HCT116 (cell line): ENCODE results near the gene ARID3A. TPM values are rescaled to one million over a fixed set of nuclear protein-coding genes. Genes with fewer than 3 reads are reported as not detected.

Experiments
- ATAC-seq: fragments of 200-7000 bp; cut with Tn5 transposase; 2 replicates; pipeline ENCODE4 v1.9.1; 2020; ENCODE audit warnings: mild to moderate bottlenecking, moderate library complexity
- BruUV-seq: library from RNA; stranded (reverse); fragments of 400-500 nt; replicated peaks from 2 replicates; lab custom pipeline; 2021; lab: Mats Ljungman, UMichigan
- CTCF ChIA-PET: fragments of 300-600 bp; sonication (Branson Sonifier 250); formaldehyde crosslinking; loops from one replicate; lab custom pipeline; 2021; ENCODE audit warnings: antibody characterized with exemption; lab: Charles Lee
- POLR2A ChIA-PET: fragments of 300-600, 350-600 bp; sonication (Branson Sonifier 250); formaldehyde crosslinking; loops from one replicate; lab custom pipeline; 2021; ENCODE audit warnings: antibody characterized with exemption; lab: Charles Lee
- RAD21 ChIA-PET, 2 experiments: fragments of 300-600 bp; sonication (Branson Sonifier 250); formaldehyde crosslinking; loops; one replicate each; lab custom pipeline; 2023; ENCODE audit warnings: low total read pairs in 2 of 2; ENCODE audit not compliant: uncharacterized antibody in 2 of 2, unreplicated experiment in 2 of 2, low non-redundant PET in 1 of 2; lab: Charles Lee
- DNase-seq: peaks from one replicate; pipeline ENCODE4 v3.0.0-alpha.2; 2010; ENCODE audit warnings: low read depth, low spot score
- H2AFZ ChIP-seq: fragments of 200-600 bp; shearing (Covaris generic), sonication (generic); 2 replicates; pipeline ENCODE4 v1.6.1; 2017; ENCODE audit warnings: low read depth, mixed run types, mixed read lengths, antibody characterized with exemption, low read length; ENCODE audit not compliant: poor library complexity, severe bottlenecking
- H3K27ac ChIP-seq: 2 replicates; pipeline ENCODE4 v1.5.1; 2012; ENCODE audit warnings: low read depth, low read length
- H3K27me3 ChIP-seq: fragments of 200-600 bp; sonication (generic); 2 replicates; pipeline ENCODE4 v1.6.1; 2016; ENCODE audit warnings: mixed run types, low read length, mixed read lengths; ENCODE audit not compliant: insufficient read depth
- H3K36me3 ChIP-seq, 2 experiments: fragments of 200-500 bp in 1 of 2; fragments of 200-600 bp in 1 of 2; sonication (Bioruptor generic) in 1 of 2; sonication (generic) in 1 of 2; 2 replicates each; pipeline versions ENCODE4 v1.5.1 to v1.6.1; 2014 to 2016; ENCODE audit warnings: low read length in 2 of 2, inconsistent platforms in 1 of 2, mixed read lengths in 1 of 2, mixed run types in 1 of 2; ENCODE audit not compliant: insufficient read depth in 2 of 2, control insufficient read depth in 1 of 2
- H3K4me1 ChIP-seq, 2 experiments: fragments of 200-600 bp in 1 of 2; sonication (generic) in 1 of 2; 2 replicates each; pipeline versions ENCODE4 v1.5.1 to v1.6.1; 2012 to 2017; ENCODE audit warnings: low read length in 2 of 2, inconsistent platforms in 1 of 2, mild to moderate bottlenecking in 1 of 2, mixed read lengths in 1 of 2, mixed run types in 1 of 2, moderate library complexity in 1 of 2; ENCODE audit not compliant: insufficient read depth in 2 of 2, control insufficient read depth in 1 of 2
- H3K4me2 ChIP-seq: fragments of 200-600 bp; sonication (generic); 2 replicates; pipeline ENCODE4 v1.6.1; 2017; ENCODE audit warnings: mixed run types, low read length, mixed read lengths
- H3K4me3 ChIP-seq, 2 experiments: fragments of 200-600 bp in 1 of 2; sonication (generic) in 1 of 2; replicated peaks in 1 of 2; 2 replicates each; pipeline ENCODE4 v1.5.1; 2011 to 2016; ENCODE audit warnings: low read length in 2 of 2, control low read depth in 1 of 2, low read depth in 1 of 2, mild to moderate bottlenecking in 1 of 2, mixed read lengths in 1 of 2, mixed run types in 1 of 2
- H3K79me2 ChIP-seq: fragments of 200-600 bp; sonication (generic); 2 replicates; pipeline ENCODE4 v1.6.1; 2017; ENCODE audit warnings: mild to moderate bottlenecking, mixed run types, low read length, moderate library complexity, mixed read lengths; ENCODE audit not compliant: insufficient read depth
- H3K9ac ChIP-seq: fragments of 200-600 bp; sonication (generic); 2 replicates; pipeline ENCODE4 v1.6.1; 2016; ENCODE audit warnings: low read length, mixed read lengths
- H3K9me2 ChIP-seq: fragments of 200-600 bp; sonication (generic), shearing (Covaris generic); 2 replicates; pipeline ENCODE4 v1.6.1; 2017; ENCODE audit warnings: mixed run types, mild to moderate bottlenecking, moderate library complexity; ENCODE audit not compliant: insufficient read depth
- H3K9me3 ChIP-seq, 2 experiments: fragments of 200-500 bp in 1 of 2; fragments of 200-600 bp in 1 of 2; sonication (Bioruptor generic) in 1 of 2; sonication (generic) in 1 of 2; 2 replicates each; pipeline ENCODE4 v1.6.1; 2014 to 2017; ENCODE audit warnings: low read length in 2 of 2, mixed read lengths in 2 of 2, inconsistent platforms in 1 of 2, low read depth in 1 of 2, mild to moderate bottlenecking in 1 of 2, mixed run types in 1 of 2, moderate library complexity in 1 of 2; ENCODE audit not compliant: control insufficient read depth in 1 of 2, insufficient read depth in 1 of 2
- H4K20me1 ChIP-seq: fragments of 200-600 bp; sonication (generic), shearing (Covaris generic); 2 replicates; pipeline ENCODE4 v1.6.1; 2017; ENCODE audit warnings: mixed run types, mild to moderate bottlenecking, moderate library complexity; ENCODE audit not compliant: insufficient read depth
- CBX3 ChIP-seq: IDR thresholded peaks from 2 replicates; pipeline ENCODE4 v1.6.1; 2012; ENCODE audit warnings: low read depth
- CEBPB ChIP-seq: IDR thresholded peaks from 2 replicates; pipeline ENCODE4 v1.6.1; 2012; ENCODE audit warnings: low read depth
- CTCF ChIP-seq, 3 experiments: fragments of 200-600 bp in 1 of 3; sonication (generic) in 1 of 3; IDR thresholded peaks in 2 of 3; conservative IDR thresholded peaks in 1 of 3; 2 replicates each; pipeline ENCODE4 v1.5.1; 2012 to 2017; ENCODE audit warnings: low read depth in 2 of 3, low read length in 2 of 3, antibody characterized with exemption in 1 of 3, borderline replicate concordance in 1 of 3, control low read depth in 1 of 3, mild to moderate bottlenecking in 1 of 3, mixed read lengths in 1 of 3, mixed run types in 1 of 3, moderate library complexity in 1 of 3; ENCODE audit not compliant: insufficient read depth in 1 of 3
- EGR1 ChIP-seq: IDR thresholded peaks from 2 replicates; pipeline ENCODE4 v1.6.1; 2012; ENCODE audit warnings: low read depth
- ELF1 ChIP-seq: IDR thresholded peaks from 2 replicates; pipeline ENCODE4 v1.6.1; 2012; ENCODE audit warnings: low read depth, borderline replicate concordance
- EZH2 ChIP-seq: fragments of 200-600 bp; sonication (generic); IDR thresholded peaks from 2 replicates; pipeline ENCODE4 v1.6.1; 2017; ENCODE audit warnings: antibody characterized with exemption, mixed run types
- JUND ChIP-seq: IDR thresholded peaks from 2 replicates; pipeline ENCODE4 v1.6.1; 2012
- POLR2A ChIP-seq: IDR thresholded peaks from 2 replicates; pipeline ENCODE4 v1.7.0; 2011; ENCODE audit warnings: borderline replicate concordance; ENCODE audit not compliant: insufficient read depth, insufficient read length; ENCODE audit errors: extremely low read depth
- POLR2AphosphoS5 ChIP-seq: IDR thresholded peaks from 2 replicates; pipeline ENCODE4 v1.6.1; 2011; ENCODE audit warnings: mild to moderate bottlenecking, low read depth, low read length, moderate library complexity
- SP1 ChIP-seq: IDR thresholded peaks from 2 replicates; pipeline ENCODE4 v1.6.1; 2012; ENCODE audit warnings: low read depth
- TCF7L2 ChIP-seq: IDR thresholded peaks from 2 replicates; pipeline ENCODE4 v1.7.0; 2011; ENCODE audit warnings: borderline replicate concordance, inconsistent platforms; ENCODE audit not compliant: insufficient read depth, insufficient read length; ENCODE audit errors: extremely low read depth
- YY1 ChIP-seq: IDR thresholded peaks from 2 replicates; pipeline ENCODE4 v1.6.1; 2011; ENCODE audit warnings: low read length, low read depth, moderate library complexity, mild to moderate bottlenecking; ENCODE audit not compliant: insufficient replicate concordance; ENCODE audit errors: extremely low read depth
- ZBTB33 ChIP-seq: IDR thresholded peaks from 2 replicates; pipeline ENCODE4 v1.6.1; 2011; ENCODE audit warnings: mild to moderate bottlenecking, low read length, moderate library complexity; ENCODE audit not compliant: insufficient replicate concordance; ENCODE audit errors: extremely low read depth
- ZFX ChIP-seq: fragments of 450-650 bp; IDR thresholded peaks from 2 replicates; pipeline ENCODE4 v1.6.1; 2017
- ZNF274 ChIP-seq: fragments of 200-500 bp; sonication (Bioruptor generic); IDR thresholded peaks from 2 replicates; pipeline ENCODE4 v1.6.1; 2014; ENCODE audit warnings: mild to moderate bottlenecking, low read depth, low read length, inconsistent platforms
- intact Hi-C: fragments of 100-400 bp; cut with micrococcal nuclease; formaldehyde crosslinking; loops from 2 replicates; pipeline ENCODE4 v1.10.0; 2022
- total RNA-seq: library from RNA; stranded (reverse); gene quantifications from one replicate; pipeline ENCODE4 v1.2.1, GENCODE V29; 2021; ENCODE audit not compliant: unreplicated experiment

The ARID3A gene
- total RNA-seq, 1 experiment from 2014 or later = 21.8 TPM

- no peak for TF ChIP-seq SP1
- no peak for TF ChIP-seq ELF1
- TF ChIP-seq YY1 = no peak
- no peak for TF ChIP-seq CEBPB
- no peak for TF ChIP-seq ZNF274
- no peak for TF ChIP-seq JUND
- TF ChIP-seq CTCF (IDR thresholded peaks at IDR 0.05 in 2 of 3, conservative IDR thresholded peaks at IDR 0.05 in 1 of 3; ENCODE audit: borderline replicate concordance in 1 of 3, insufficient read depth in 1 of 3, low read depth in 2 of 3, low read length in 2 of 3) = no peak
- TF ChIP-seq EGR1 = no peak
- no peak for TF ChIP-seq TCF7L2
- TF ChIP-seq ZFX = no peak
- no peak for TF ChIP-seq POLR2AphosphoS5
- no peak for TF ChIP-seq POLR2A
- TF ChIP-seq ZBTB33 = no peak
- no peak for TF ChIP-seq EZH2
- no peak for TF ChIP-seq CBX3
- H4K20me1 ChIP-seq = no peaks in the 10 kb centered on the region
- POLR2A ChIA-PET = no interaction called here
- RAD21 ChIA-PET = no interaction called here
- H3K27me3 ChIP-seq = no peaks in the 10 kb centered on the region
- H2AFZ ChIP-seq = no peak overlapping the region
- no peak overlapping the region for H3K4me3 ChIP-seq
- CTCF ChIA-PET = no interaction called here
- peaks cover 9 to 26% of the 10 kb centered on the region in 2 experiments; a peak in 3 of 4 replicates for H3K36me3 ChIP-seq
- BruUV-seq = no TSS peak
- H3K4me1 ChIP-seq = peaks cover 20 to 25% of the 10 kb centered on the region in 2 experiments
- H3K9me3 ChIP-seq = no peaks in the 10 kb centered on the region
- intact Hi-C loops = no loop called here
- ATAC-seq = no peak
- no peaks in the 10 kb centered on the region for H3K9me2 ChIP-seq
- no peak overlapping the region for H3K4me2 ChIP-seq
- H3K9ac ChIP-seq = no peak overlapping the region
- peaks cover 8% of the 10 kb centered on the region; the same call in 1 of the 2 replicates for H3K79me2 ChIP-seq
- no peak for DNase-seq
- H3K27ac ChIP-seq = no peak overlapping the region
These were observed 38.8 kb upstream of the ARID3A start for GRCh38 chr19:887072-887471.
